ENCODE measurements around the gene EPB41. TPM values are rescaled to one million over a fixed set of nuclear protein-coding genes. Genes with fewer than 3 reads are reported as not detected.

Gene EPB41
- total and polyA plus RNA-seq, 2 of the 8 experiments (the other 6 are each of a cell fraction or from before 2014, with no cell fraction given) = 36.7 to 109 TPM

- TF ChIP-seq CHD7 (IDR thresholded peaks at IDR 0.05; ENCODE audit: insufficient replicate concordance, low read length) (no peak), HDAC6 (IDR thresholded peaks at IDR 0.05; ENCODE audit: low read depth, low read length) (no peak), KDM4A (IDR thresholded peaks at IDR 0.05; ENCODE audit: low read depth, low read length, severe bottlenecking) (no peak), KDM1A (IDR thresholded peaks at IDR 0.05; ENCODE audit: borderline replicate concordance, low read length) (peak; percentile 77; the same call in 1 of the 2 replicates), JUND (IDR thresholded peaks at IDR 0.05; ENCODE audit: low read length) (no peak), KDM5A (IDR thresholded peaks at IDR 0.05; ENCODE audit: low read length) (no peak), YY1 (IDR thresholded peaks at IDR 0.05; ENCODE audit: low read depth, low read length) (peak; percentile 60; the same call in 1 of the 2 replicates), TBP (IDR thresholded peaks at IDR 0.05; ENCODE audit: low read depth, low read length) (no peak), CTBP2 (IDR thresholded peaks at IDR 0.05; ENCODE audit: borderline replicate concordance, insufficient read depth, insufficient read length, low read length) (no peak), TEAD4 (IDR thresholded peaks at IDR 0.05; ENCODE audit: low read depth, low read length) (peak; percentile 53; the same call in 1 of the 2 replicates), BACH1 (IDR thresholded peaks at IDR 0.05; ENCODE audit: low read length) (0 out of 2 replicates have a peak, but pooled peaks have one; percentile 17)
Observed at GRCh38 chr1:28882009-28882628, 32.2 kb upstream of the EPB41 start (continued).
